Endothelial cell of umbilical vein (primary cell): ENCODE results near the gene ABHD11.

ENCODE experiments used
- CTCF ChIP-seq, 2 donors: IDR thresholded peaks; 1 replicate in 1 of 2; 2 replicates in 1 of 2; pipeline ENCODE4 v1.5.1; 2011; ENCODE audit warnings: low read length in 2 of 2, mild to moderate bottlenecking in 2 of 2, moderate library complexity in 2 of 2, control low read depth in 1 of 2, inconsistent platforms in 1 of 2, low read depth in 1 of 2; ENCODE audit not compliant: insufficient read depth in 1 of 2; ENCODE audit errors: extremely low read depth in 1 of 2
- EZH2 ChIP-seq: IDR thresholded peaks from 2 replicates; pipeline ENCODE4 v1.6.1; 2012; ENCODE audit warnings: borderline replicate concordance, low read depth, mild to moderate bottlenecking, moderate library complexity, low read length, inconsistent platforms; ENCODE audit not compliant: severe bottlenecking
- FOS ChIP-seq: IDR thresholded peaks from 2 replicates; pipeline ENCODE4 v1.6.1; 2011; ENCODE audit warnings: mild to moderate bottlenecking, low read length, moderate library complexity, borderline replicate concordance; ENCODE audit not compliant: insufficient read depth
- GATA2 ChIP-seq: IDR thresholded peaks from 2 replicates; pipeline ENCODE4 v1.7.0; 2011; ENCODE audit warnings: low read depth, mild to moderate bottlenecking, moderate library complexity, mixed read lengths, low read length; ENCODE audit not compliant: insufficient read length, insufficient read depth
- JUN ChIP-seq: IDR thresholded peaks from 2 replicates; pipeline ENCODE4 v1.6.1; 2011; ENCODE audit warnings: borderline replicate concordance, low read depth; ENCODE audit not compliant: insufficient read length, insufficient read depth
- MYC ChIP-seq: IDR thresholded peaks from one replicate; pipeline ENCODE4 v1.6.1; 2011; ENCODE audit warnings: mild to moderate bottlenecking, low read depth, low read length
- POLR2A ChIP-seq: IDR thresholded peaks from 2 replicates; pipeline ENCODE4 v1.6.1; 2012; ENCODE audit warnings: low read depth, mild to moderate bottlenecking, control low read depth, low read length
- POLR2AphosphoS5 ChIP-seq: IDR thresholded peaks from 2 replicates; pipeline ENCODE4 v1.6.1; 2012; ENCODE audit warnings: low read depth, mild to moderate bottlenecking, control low read depth, low read length, moderate library complexity; ENCODE audit not compliant: insufficient read depth
- TF ChIP-seq, protein P1 (sequence below): IDR thresholded peaks from 2 replicates; pipeline ENCODE4 v1.6.1; 2011; ENCODE audit not compliant: insufficient read depth, insufficient read length

DNA sequence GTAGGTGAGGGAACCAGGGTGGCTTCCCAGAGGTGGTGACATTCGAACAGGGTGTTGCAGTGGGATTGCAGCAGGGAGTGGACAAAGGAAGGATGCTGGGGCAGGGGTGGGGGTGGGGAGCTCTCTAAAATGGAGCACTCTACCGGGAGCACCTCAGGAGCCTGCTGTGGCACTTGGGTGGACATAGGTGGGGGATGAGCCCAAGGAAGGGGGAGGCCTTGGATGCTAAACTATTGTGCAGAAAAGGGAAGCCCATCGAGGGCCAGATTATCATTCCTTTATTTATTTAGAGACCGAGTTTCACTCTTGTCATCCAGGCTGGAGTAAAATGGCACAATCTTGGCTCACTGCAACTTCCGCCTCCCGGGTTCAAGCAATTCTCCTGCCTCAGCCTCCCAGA is 15.8 kb downstream of the ABHD11 start:
- TF ChIP-seq POLR2A, result no peak
- no peak for TF ChIP-seq CTCF (IDR thresholded peaks at IDR 0.05; ENCODE audit: extremely low read depth in 1 of 2, insufficient read depth in 1 of 2, low read depth in 1 of 2, low read length in 2 of 2)
- TF ChIP-seq POLR2AphosphoS5, result no peak
- no peak for TF ChIP-seq GATA2
- TF ChIP-seq, protein P1, sequence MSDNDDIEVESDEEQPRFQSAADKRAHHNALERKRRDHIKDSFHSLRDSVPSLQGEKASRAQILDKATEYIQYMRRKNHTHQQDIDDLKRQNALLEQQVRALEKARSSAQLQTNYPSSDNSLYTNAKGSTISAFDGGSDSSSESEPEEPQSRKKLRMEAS, result no peak
- TF ChIP-seq FOS, result no peak
- no peak for TF ChIP-seq EZH2
- no peak for TF ChIP-seq JUN
- TF ChIP-seq MYC, result no peak
